MM.1S (cell line): ENCODE measurements around the gene RERE.

Source experiments
- DNase-seq: peaks from one replicate; pipeline ENCODE4 v3.0.0-alpha.2; 2015
- H2AFZ ChIP-seq: fragments of 300-600 bp; sonication (generic); 2 replicates; pipeline ENCODE4 v1.6.0; 2016; ENCODE audit warnings: antibody characterized with exemption, low read length
- H3F3A ChIP-seq: fragments of 300-600 bp; sonication (generic); 2 replicates; pipeline ENCODE4 v1.6.1; 2016; ENCODE audit warnings: mild to moderate bottlenecking, antibody characterized with exemption, low read length, moderate library complexity, mixed read lengths; ENCODE audit not compliant: insufficient read depth
- H3K27ac ChIP-seq: fragments of 300-600 bp; sonication (generic); 2 replicates; pipeline ENCODE4 v1.5.1; 2016; ENCODE audit warnings: mild to moderate bottlenecking, low read length
- H3K27me3 ChIP-seq: fragments of 300-600 bp; sonication (generic); replicated peaks from 2 replicates; pipeline ENCODE4 v1.6.0; 2016; ENCODE audit warnings: low read length; ENCODE audit not compliant: insufficient read depth
- H3K36me3 ChIP-seq: fragments of 300-600 bp; sonication (generic); replicated peaks from 2 replicates; pipeline ENCODE4 v1.6.1; 2016; ENCODE audit warnings: mild to moderate bottlenecking, low read length, mixed read lengths; ENCODE audit not compliant: insufficient read depth
- H3K4me1 ChIP-seq: fragments of 300-600 bp; sonication (generic); 2 replicates; pipeline ENCODE4 v1.6.1; 2016; ENCODE audit warnings: low read length, mixed read lengths
- H3K4me2 ChIP-seq: fragments of 300-600 bp; sonication (generic); 2 replicates; pipeline ENCODE4 v1.6.0; 2016; ENCODE audit warnings: low read depth, low read length
- H3K4me3 ChIP-seq: fragments of 300-600 bp; sonication (generic); 2 replicates; pipeline ENCODE4 v1.5.1; 2016; ENCODE audit warnings: low read length, mixed read lengths
- H3K79me2 ChIP-seq: fragments of 300-600 bp; sonication (generic); 2 replicates; pipeline ENCODE4 v1.6.1; 2016; ENCODE audit warnings: mixed run types, low read length, mixed read lengths
- H3K9ac ChIP-seq: fragments of 300-600 bp; sonication (generic); 2 replicates; pipeline ENCODE4 v1.6.1; 2016; ENCODE audit warnings: low read length, mixed read lengths
- H3K9me2 ChIP-seq: fragments of 300-600 bp; sonication (generic); replicated peaks from 2 replicates; pipeline ENCODE4 v1.6.1; 2016; ENCODE audit warnings: mild to moderate bottlenecking, low read length, mixed read lengths; ENCODE audit not compliant: insufficient read depth
- H3K9me3 ChIP-seq: fragments of 300-600 bp; sonication (generic); replicated peaks from 2 replicates; pipeline ENCODE4 v1.6.1; 2016; ENCODE audit warnings: mild to moderate bottlenecking, low read length, mixed read lengths; ENCODE audit not compliant: insufficient read depth
- H4K20me1 ChIP-seq: fragments of 300-600 bp; sonication (generic); 2 replicates; pipeline ENCODE4 v1.6.1; 2016; ENCODE audit warnings: mild to moderate bottlenecking, low read length, moderate library complexity, mixed read lengths; ENCODE audit not compliant: insufficient read depth
- CTCF ChIP-seq: fragments of 300-600 bp; sonication (generic); IDR thresholded peaks from 2 replicates; pipeline ENCODE4 v1.5.1; 2016; ENCODE audit warnings: antibody characterized with exemption, low read length, mixed read lengths
- EZH2 ChIP-seq: fragments of 300-600 bp; sonication (generic); optimal IDR thresholded peaks from 2 replicates; pipeline ENCODE3; 2017; ENCODE audit warnings: low read depth, mild to moderate bottlenecking, antibody characterized with exemption, low read length, mixed read lengths
- EZH2phosphoT487 ChIP-seq: fragments of 300-600 bp; sonication (generic); IDR thresholded peaks from 2 replicates; pipeline ENCODE4 v1.6.1; 2018; ENCODE audit warnings: antibody characterized with exemption, low read length

The RERE gene

GRCh38 chr1:8373581-8374241 is 443.7 kb downstream of the RERE start:
- no peaks in the 10 kb centered on the region for H3K9me3 ChIP-seq
- no peak overlapping the region for H2AFZ ChIP-seq
- no peak for DNase-seq
- H3K27ac ChIP-seq: no peak overlapping the region
- no peak overlapping the region for H3K4me3 ChIP-seq
- H3K27me3 ChIP-seq: no peaks in the 10 kb centered on the region
- H3K79me2 ChIP-seq: no peaks in the 10 kb centered on the region
- H4K20me1 ChIP-seq: no peaks in the 10 kb centered on the region
- TF ChIP-seq CTCF (no peak), EZH2phosphoT487 (no peak), EZH2 (no peak)
- no peak overlapping the region for H3K4me2 ChIP-seq
- H3K36me3 ChIP-seq: no peaks in the 10 kb centered on the region
- no peaks in the 10 kb centered on the region for H3K9me2 ChIP-seq
- no peaks in the 10 kb centered on the region for H3F3A ChIP-seq
- H3K4me1 ChIP-seq: no peaks in the 10 kb centered on the region
- H3K9ac ChIP-seq: no peak overlapping the region

GRCh38 chr1:8373125-8373524 is 444.3 kb downstream of the RERE start:
- H3K36me3 ChIP-seq: no peaks in the 10 kb centered on the region
- H3K4me3 ChIP-seq: no peak overlapping the region
- H3K9me3 ChIP-seq: no peaks in the 10 kb centered on the region
- no peak overlapping the region for H3K27ac ChIP-seq
- no peak for TF ChIP-seq CTCF
- no peak for TF ChIP-seq EZH2
- TF ChIP-seq EZH2phosphoT487: no peak
- DNase-seq: no peak
- no peak overlapping the region for H3K4me2 ChIP-seq
- no peaks in the 10 kb centered on the region for H3K79me2 ChIP-seq
- no peaks in the 10 kb centered on the region for H3K27me3 ChIP-seq
- no peaks in the 10 kb centered on the region for H3K4me1 ChIP-seq
- no peaks in the 10 kb centered on the region for H3F3A ChIP-seq
- no peak overlapping the region for H2AFZ ChIP-seq
- H3K9me2 ChIP-seq: no peaks in the 10 kb centered on the region
- no peak overlapping the region for H3K9ac ChIP-seq
- H4K20me1 ChIP-seq: no peaks in the 10 kb centered on the region

GRCh38 chr1:8371372-8371991 is 446.0 kb downstream of the RERE start:
- DNase-seq: no peak
- H3K27ac ChIP-seq: no peak overlapping the region
- H3K4me2 ChIP-seq: no peak overlapping the region
- H3K9me2 ChIP-seq: no peaks in the 10 kb centered on the region
- no peaks in the 10 kb centered on the region for H3K9me3 ChIP-seq
- no peak overlapping the region for H3K4me3 ChIP-seq
- no peaks in the 10 kb centered on the region for H4K20me1 ChIP-seq
- TF ChIP-seq EZH2phosphoT487 (no peak), CTCF (no peak), EZH2 (no peak)
- no peak overlapping the region for H2AFZ ChIP-seq
- H3K79me2 ChIP-seq: no peaks in the 10 kb centered on the region
- H3K4me1 ChIP-seq: no peaks in the 10 kb centered on the region
- no peaks in the 10 kb centered on the region for H3F3A ChIP-seq
- H3K36me3 ChIP-seq: no peaks in the 10 kb centered on the region
- H3K9ac ChIP-seq: no peak overlapping the region
- H3K27me3 ChIP-seq: no peaks in the 10 kb centered on the region
